GM12878 (cell line): ENCODE measurements around the gene EPB41. TPM values are rescaled to one million over a fixed set of nuclear protein-coding genes. Genes with fewer than 3 reads are reported as not detected.

ENCODE experiments used
- ATAC-seq: fragments of 200-7000 bp; cut with Tn5 transposase; 3 replicates; pipeline ENCODE4 v1.9.1; 2020; ENCODE audit warnings: mild to moderate bottlenecking, moderate library complexity
- BruUV-seq: library from RNA; stranded (reverse); fragments of 400-500 nt; replicated peaks from 2 replicates; lab custom pipeline; 2021; lab: Mats Ljungman, UMichigan
- CTCF ChIA-PET: fragments of 300-600 bp; sonication (Branson Sonifier 250); formaldehyde crosslinking; extraction: SDS; loops from one replicate; lab custom pipeline; 2021; ENCODE audit warnings: inconsistent platforms; lab: Yijun Ruan, JAX
- POLR2A ChIA-PET: fragments of 350-600 bp; formaldehyde crosslinking; extraction: SDS; loops from one replicate; lab custom pipeline; 2021; ENCODE audit warnings: inconsistent platforms; lab: Charles Lee
- RAD21 ChIA-PET: fragments of 300-600 bp; sonication (Branson Sonifier 250); formaldehyde crosslinking; loops from one replicate; lab custom pipeline; 2023; ENCODE audit warnings: antibody characterized with exemption; ENCODE audit not compliant: unreplicated experiment; lab: Charles Lee
- SMC1A ChIA-PET: fragments of 300-600 bp; sonication (Branson Sonifier 250); formaldehyde crosslinking; loops from one replicate; lab custom pipeline; 2023; ENCODE audit not compliant: unreplicated experiment, uncharacterized antibody; lab: Charles Lee
- DNase-seq: peaks from one replicate; pipeline ENCODE4 v3.0.0-alpha.2; 2011; ENCODE audit warnings: low read depth, low spot score
- FAIRE-seq: peaks from 3 replicates; lab custom pipeline; 2011; peaks lifted over from hg19 to GRCh38; lab: Jason Lieb, UNC
- H2AFZ ChIP-seq: 2 replicates; pipeline ENCODE4 v1.6.0; 2011; ENCODE audit warnings: low read depth, low read length, control low read depth; ENCODE audit not compliant: control insufficient read depth
- H3K27ac ChIP-seq: 2 replicates; pipeline ENCODE4 v1.5.1; 2011; ENCODE audit warnings: control low read depth; ENCODE audit not compliant: control insufficient read depth, insufficient read depth
- H3K27me3 ChIP-seq, 2 experiments: replicated peaks in 1 of 2; 2 replicates each; pipeline versions ENCODE4 v1.6.0 to v1.6.1; 2011; ENCODE audit warnings: low read length in 1 of 2; ENCODE audit not compliant: control insufficient read depth in 2 of 2, insufficient read depth in 2 of 2
- H3K36me3 ChIP-seq, 2 experiments: 2 replicates each; pipeline ENCODE4 v1.5.1; 2011; ENCODE audit warnings: low read length in 1 of 2; ENCODE audit not compliant: control insufficient read depth in 2 of 2, insufficient read depth in 2 of 2
- H3K4me1 ChIP-seq: 2 replicates; pipeline ENCODE4 v1.6.1; 2011; ENCODE audit warnings: mild to moderate bottlenecking, low read length, moderate library complexity, mixed read lengths; ENCODE audit not compliant: control insufficient read depth, insufficient read depth
- H3K4me2 ChIP-seq: 2 replicates; pipeline ENCODE4 v1.6.0; 2011; ENCODE audit warnings: control low read depth; ENCODE audit not compliant: control insufficient read depth, insufficient read depth
- H3K4me3 ChIP-seq: fragments of 200-600 bp; sonication (generic); 2 replicates; pipeline ENCODE4 v1.5.1; 2016
- H3K79me2 ChIP-seq: 2 replicates; pipeline ENCODE4 v1.6.0; 2011; ENCODE audit warnings: low read length; ENCODE audit not compliant: control insufficient read depth, insufficient read depth
- H3K9ac ChIP-seq: 2 replicates; pipeline ENCODE4 v1.8.0; 2011; ENCODE audit warnings: low read length, control low read depth, mixed read lengths; ENCODE audit not compliant: control insufficient read depth, insufficient read depth
- H3K9me3 ChIP-seq: replicated peaks from 3 replicates; pipeline ENCODE4 v1.5.1; 2011; ENCODE audit warnings: mild to moderate bottlenecking, low read length; ENCODE audit not compliant: control insufficient read depth, insufficient read depth
- H4K20me1 ChIP-seq: 2 replicates; pipeline ENCODE4 v1.6.0; 2011; ENCODE audit not compliant: control insufficient read depth, insufficient read depth
- ASH2L ChIP-seq: fragments of 300-600, 200-600 bp; sonication (generic); IDR thresholded peaks from 2 replicates; pipeline ENCODE4 v1.6.1; 2017; ENCODE audit warnings: low read depth, mild to moderate bottlenecking, borderline replicate concordance
- LARP7 ChIP-seq: fragments of 450-650 bp; IDR thresholded peaks from 2 replicates; pipeline ENCODE4 v1.6.1; 2017; ENCODE audit warnings: mild to moderate bottlenecking
- PAX8 ChIP-seq: fragments of 450-650 bp; IDR thresholded peaks from 2 replicates; pipeline ENCODE4 v1.6.1; 2017; ENCODE audit warnings: mild to moderate bottlenecking, moderate library complexity
- RAD21 ChIP-seq: IDR thresholded peaks from 2 replicates; pipeline ENCODE4 v1.6.1; 2011; ENCODE audit warnings: mild to moderate bottlenecking, low read depth, low read length, moderate library complexity; ENCODE audit not compliant: insufficient read depth
- RCOR1 ChIP-seq: conservative IDR thresholded peaks from 2 replicates; pipeline ENCODE4 v1.6.1; 2012; ENCODE audit warnings: low read depth, low read length, improper control_type of control experiment
- SRF ChIP-seq, 2 experiments: IDR thresholded peaks; 2 replicates each; pipeline ENCODE4 v1.6.1; 2011; ENCODE audit warnings: low read depth in 2 of 2, low read length in 2 of 2, mild to moderate bottlenecking in 1 of 2, moderate library complexity in 1 of 2
- WGBS: methylation state at CpG from one replicate; pipeline ENCODE4 v1.1.6; 2016; ENCODE audit warnings: low lambda C conversion rate; ENCODE audit not compliant: insufficient replicate concordance, insufficient coverage; ENCODE audit errors: missing lambda C conversion rate; 5-methylcytosine and 5-hydroxymethylcytosine counted together
- in situ Hi-C: fragments of 300-500 bp; cut with MboI; formaldehyde crosslinking; loops from 9 replicates; pipeline ENCODE4 v1.14.3; 2018; ENCODE audit warnings: mixed read lengths
- intact Hi-C: fragments of 100-400 bp; cut with micrococcal nuclease; formaldehyde crosslinking; loops from one replicate; pipeline ENCODE4 v1.14.2; 2022; ENCODE audit not compliant: unreplicated experiment
- polyA plus RNA-seq, 11 experiments: library from polyadenylated mRNA; depleted of rRNA in 4 of 11; unstranded in 6 of 11; stranded (reverse) in 5 of 11; fragments of >200 nt; fragmentation: Nextera tagmentation in 4 of 11; fragmentation: Illumina TruSeq in 1 of 11; extraction: Ambion mirVana in 4 of 11; extraction: Trizol in 1 of 11; gene quantifications; 1 replicate in 1 of 11; 2 replicates in 10 of 11; pipeline versions ENCODE4 v1.2.1 to v1.2.3, GENCODE V29; 2011 to 2016; ENCODE audit warnings: inconsistent platforms in 2 of 11, missing spikeins in 2 of 11, low read depth in 1 of 11
- total RNA-seq, 4 experiments: library from RNA; depleted of rRNA in 3 of 4; stranded (reverse); fragments of >200 nt in 3 of 4; fragmentation: Illumina TruSeq in 1 of 4; extraction: Trizol in 1 of 4; gene quantifications; 2 replicates each; pipeline versions ENCODE4 v1.2.1 to v1.2.3, GENCODE V29; 2013 to 2021
- TF ChIP-seq, protein P1 (sequence below): fragments of 450-650 bp; IDR thresholded peaks from 2 replicates; pipeline ENCODE4 v1.6.1; 2017; ENCODE audit warnings: mild to moderate bottlenecking, moderate library complexity
- TF ChIP-seq, protein P2 (sequence below): fragments of 450-650 bp; IDR thresholded peaks from 2 replicates; pipeline ENCODE4 v1.6.1; 2017; ENCODE audit warnings: mild to moderate bottlenecking, low read depth, inconsistent platforms; ENCODE audit not compliant: poor library complexity, severe bottlenecking
- TF ChIP-seq, protein P3 (sequence below): fragments of 450-650 bp; IDR thresholded peaks from 2 replicates; pipeline ENCODE4 v1.6.1; 2017; ENCODE audit warnings: mild to moderate bottlenecking

The EPB41 gene
- total and polyA plus RNA-seq, 10 of the 15 experiments (the other 5 are each of a cell fraction or from before 2014, with no cell fraction given) = 1.1 to 77.6 (median 58.8) TPM

DNA sequence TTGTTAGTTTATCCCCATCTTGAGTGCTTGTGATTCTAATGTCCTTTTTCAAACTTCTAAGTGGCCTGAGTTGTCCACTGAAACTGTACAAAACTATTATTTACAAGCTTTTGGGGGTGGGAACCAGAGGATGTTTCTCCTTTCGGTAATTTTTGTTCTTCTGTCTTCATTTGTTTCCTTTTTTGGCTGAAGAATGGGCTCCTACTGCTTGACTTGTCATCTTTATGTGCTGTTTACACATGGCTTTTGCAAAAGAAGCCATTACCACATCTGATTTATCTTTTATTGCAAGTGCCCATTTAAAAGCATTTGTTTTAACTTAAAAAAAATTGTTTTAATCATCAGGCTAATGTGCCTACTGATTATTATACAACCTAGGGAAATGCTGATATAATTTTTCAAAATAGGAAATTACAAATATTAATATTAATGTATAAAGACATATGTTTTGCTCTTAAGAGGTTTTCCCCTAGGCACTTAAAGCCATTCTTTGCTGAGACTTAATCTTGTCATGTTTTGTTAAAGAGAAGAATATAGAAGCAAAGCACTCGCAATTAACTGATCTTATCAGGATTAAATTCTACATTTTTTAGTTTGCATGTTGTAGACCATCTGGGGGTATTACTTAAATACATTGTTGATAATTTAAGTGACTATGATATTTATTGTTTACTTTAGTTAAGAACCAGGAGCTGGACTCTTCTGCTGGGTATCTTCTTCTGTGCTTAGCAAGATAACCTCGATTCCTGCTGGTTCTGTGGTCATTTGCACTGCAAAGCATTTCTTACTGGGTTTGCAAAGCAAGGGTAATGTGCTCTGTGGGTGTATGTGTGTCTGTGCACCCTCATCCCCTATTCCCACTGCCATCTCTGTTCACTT is 169.2 kb downstream of the EPB41 start:
- Histone ChIP-seq H4K20me1 (no peaks in the 10 kb centered on the region), H3K4me3 (no peak overlapping the region), H3K27ac (no peak overlapping the region), H3K79me2 (no peaks in the 10 kb centered on the region), H2AFZ (no peak overlapping the region), H3K27me3 (no peaks in the 10 kb centered on the region), H3K9ac (no peak overlapping the region), H3K4me2 (no peak overlapping the region), H3K4me1 (no peaks in the 10 kb centered on the region), H3K9me3 (no peaks in the 10 kb centered on the region), H3K36me3 (no peaks in the 10 kb centered on the region)
- no TSS peak for BruUV-seq
- ChIA-PET CTCF (no interaction called here), SMC1A (no interaction called here), RAD21 (no interaction called here), POLR2A (no interaction called here)
- no peak for FAIRE-seq
- 77% methylated on average over 3 of the region's 3 CpGs for WGBS
- no peak for DNase-seq
- ATAC-seq = no peak
- TF ChIP-seq, protein P1, sequence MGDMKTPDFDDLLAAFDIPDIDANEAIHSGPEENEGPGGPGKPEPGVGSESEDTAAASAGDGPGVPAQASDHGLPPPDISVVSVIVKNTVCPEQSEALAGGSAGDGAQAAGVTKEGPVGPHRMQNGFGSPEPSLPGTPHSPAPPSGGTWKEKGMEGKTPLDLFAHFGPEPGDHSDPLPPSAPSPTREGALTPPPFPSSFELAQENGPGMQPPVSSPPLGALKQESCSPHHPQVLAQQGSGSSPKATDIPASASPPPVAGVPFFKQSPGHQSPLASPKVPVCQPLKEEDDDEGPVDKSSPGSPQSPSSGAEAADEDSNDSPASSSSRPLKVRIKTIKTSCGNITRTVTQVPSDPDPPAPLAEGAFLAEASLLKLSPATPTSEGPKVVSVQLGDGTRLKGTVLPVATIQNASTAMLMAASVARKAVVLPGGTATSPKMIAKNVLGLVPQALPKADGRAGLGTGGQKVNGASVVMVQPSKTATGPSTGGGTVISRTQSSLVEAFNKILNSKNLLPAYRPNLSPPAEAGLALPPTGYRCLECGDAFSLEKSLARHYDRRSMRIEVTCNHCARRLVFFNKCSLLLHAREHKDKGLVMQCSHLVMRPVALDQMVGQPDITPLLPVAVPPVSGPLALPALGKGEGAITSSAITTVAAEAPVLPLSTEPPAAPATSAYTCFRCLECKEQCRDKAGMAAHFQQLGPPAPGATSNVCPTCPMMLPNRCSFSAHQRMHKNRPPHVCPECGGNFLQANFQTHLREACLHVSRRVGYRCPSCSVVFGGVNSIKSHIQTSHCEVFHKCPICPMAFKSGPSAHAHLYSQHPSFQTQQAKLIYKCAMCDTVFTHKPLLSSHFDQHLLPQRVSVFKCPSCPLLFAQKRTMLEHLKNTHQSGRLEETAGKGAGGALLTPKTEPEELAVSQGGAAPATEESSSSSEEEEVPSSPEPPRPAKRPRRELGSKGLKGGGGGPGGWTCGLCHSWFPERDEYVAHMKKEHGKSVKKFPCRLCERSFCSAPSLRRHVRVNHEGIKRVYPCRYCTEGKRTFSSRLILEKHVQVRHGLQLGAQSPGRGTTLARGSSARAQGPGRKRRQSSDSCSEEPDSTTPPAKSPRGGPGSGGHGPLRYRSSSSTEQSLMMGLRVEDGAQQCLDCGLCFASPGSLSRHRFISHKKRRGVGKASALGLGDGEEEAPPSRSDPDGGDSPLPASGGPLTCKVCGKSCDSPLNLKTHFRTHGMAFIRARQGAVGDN = no peak
- TF ChIP-seq, protein P2, sequence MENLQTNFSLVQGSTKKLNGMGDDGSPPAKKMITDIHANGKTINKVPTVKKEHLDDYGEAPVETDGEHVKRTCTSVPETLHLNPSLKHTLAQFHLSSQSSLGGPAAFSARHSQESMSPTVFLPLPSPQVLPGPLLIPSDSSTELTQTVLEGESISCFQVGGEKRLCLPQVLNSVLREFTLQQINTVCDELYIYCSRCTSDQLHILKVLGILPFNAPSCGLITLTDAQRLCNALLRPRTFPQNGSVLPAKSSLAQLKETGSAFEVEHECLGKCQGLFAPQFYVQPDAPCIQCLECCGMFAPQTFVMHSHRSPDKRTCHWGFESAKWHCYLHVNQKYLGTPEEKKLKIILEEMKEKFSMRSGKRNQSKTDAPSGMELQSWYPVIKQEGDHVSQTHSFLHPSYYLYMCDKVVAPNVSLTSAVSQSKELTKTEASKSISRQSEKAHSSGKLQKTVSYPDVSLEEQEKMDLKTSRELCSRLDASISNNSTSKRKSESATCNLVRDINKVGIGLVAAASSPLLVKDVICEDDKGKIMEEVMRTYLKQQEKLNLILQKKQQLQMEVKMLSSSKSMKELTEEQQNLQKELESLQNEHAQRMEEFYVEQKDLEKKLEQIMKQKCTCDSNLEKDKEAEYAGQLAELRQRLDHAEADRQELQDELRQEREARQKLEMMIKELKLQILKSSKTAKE = no peak
- TF ChIP-seq RAD21 = no peak
- TF ChIP-seq LARP7 = no peak
- TF ChIP-seq ASH2L = no peak
- no peak for TF ChIP-seq RCOR1
- TF ChIP-seq SRF (IDR thresholded peaks at IDR 0.05; ENCODE audit: low read depth in 2 of 2, low read length in 2 of 2) = no peak
- TF ChIP-seq PAX8 = no peak
- TF ChIP-seq, protein P3, sequence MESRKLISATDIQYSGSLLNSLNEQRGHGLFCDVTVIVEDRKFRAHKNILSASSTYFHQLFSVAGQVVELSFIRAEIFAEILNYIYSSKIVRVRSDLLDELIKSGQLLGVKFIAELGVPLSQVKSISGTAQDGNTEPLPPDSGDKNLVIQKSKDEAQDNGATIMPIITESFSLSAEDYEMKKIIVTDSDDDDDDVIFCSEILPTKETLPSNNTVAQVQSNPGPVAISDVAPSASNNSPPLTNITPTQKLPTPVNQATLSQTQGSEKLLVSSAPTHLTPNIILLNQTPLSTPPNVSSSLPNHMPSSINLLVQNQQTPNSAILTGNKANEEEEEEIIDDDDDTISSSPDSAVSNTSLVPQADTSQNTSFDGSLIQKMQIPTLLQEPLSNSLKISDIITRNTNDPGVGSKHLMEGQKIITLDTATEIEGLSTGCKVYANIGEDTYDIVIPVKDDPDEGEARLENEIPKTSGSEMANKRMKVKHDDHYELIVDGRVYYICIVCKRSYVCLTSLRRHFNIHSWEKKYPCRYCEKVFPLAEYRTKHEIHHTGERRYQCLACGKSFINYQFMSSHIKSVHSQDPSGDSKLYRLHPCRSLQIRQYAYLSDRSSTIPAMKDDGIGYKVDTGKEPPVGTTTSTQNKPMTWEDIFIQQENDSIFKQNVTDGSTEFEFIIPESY = no peak
- in situ Hi-C loops (no loop called here), intact Hi-C loops (no loop called here)
